HepG2 (cell line): ENCODE measurements around the gene ATF6. TPM values are rescaled to one million over a fixed set of nuclear protein-coding genes. Genes with fewer than 3 reads are reported as not detected.

ENCODE experiments used
- ATAC-seq: fragments of 200-7000 bp; cut with Tn5 transposase; 3 replicates; pipeline ENCODE4 v1.9.1; 2020; ENCODE audit warnings: mild to moderate bottlenecking, moderate library complexity
- BruUV-seq: library from RNA; stranded (reverse); fragments of 400-500 nt; replicated peaks from 2 replicates; lab custom pipeline; 2021; lab: Mats Ljungman, UMichigan
- CTCF ChIA-PET: fragments of 300-600 bp; formaldehyde crosslinking; extraction: SDS; loops from one replicate; lab custom pipeline; 2021; ENCODE audit warnings: low total read pairs, inconsistent platforms, low intra/inter-chr PET ratio; lab: Yijun Ruan, JAX
- POLR2A ChIA-PET: fragments of 350-600 bp; sonication (Branson Sonifier 250); formaldehyde crosslinking; loops from one replicate; lab custom pipeline; 2020; ENCODE audit warnings: antibody characterized with exemption, inconsistent platforms; lab: Yijun Ruan, JAX
- DNase-seq: peaks from one replicate; pipeline ENCODE4 v3.0.0-alpha.2; 2015; ENCODE audit warnings: low spot score
- FAIRE-seq: peaks from 3 replicates; lab custom pipeline; 2011; peaks lifted over from hg19 to GRCh38; lab: Jason Lieb, UNC
- H2AFZ ChIP-seq: one replicate; pipeline ENCODE4 v1.6.1; 2011; ENCODE audit warnings: low read length, inconsistent platforms
- H3K27ac ChIP-seq: fragments of 300-600 bp; 3 replicates; pipeline ENCODE4 v1.8.0; 2011; ENCODE audit warnings: mixed run types, mild to moderate bottlenecking, mixed read lengths, low read length, inconsistent platforms; ENCODE audit not compliant: insufficient read depth; ENCODE audit errors: extremely low read length
- H3K27me3 ChIP-seq, 2 experiments: fragments of 200-600 bp in 1 of 2; 2 replicates in 1 of 2; 3 replicates in 1 of 2; pipeline versions ENCODE4 v1.6.0 to v1.8.0; 2011; ENCODE audit warnings: low read length in 2 of 2, mild to moderate bottlenecking in 2 of 2, moderate library complexity in 2 of 2, inconsistent platforms in 1 of 2; ENCODE audit not compliant: insufficient read depth in 2 of 2, control insufficient read depth in 1 of 2
- H3K36me3 ChIP-seq, 2 experiments: fragments of 200-600 bp in 1 of 2; replicated peaks in 1 of 2; 2 replicates in 1 of 2; 3 replicates in 1 of 2; pipeline versions ENCODE4 v1.5.1 to v1.8.0; 2011; ENCODE audit warnings: low read length in 2 of 2, inconsistent platforms in 1 of 2; ENCODE audit not compliant: insufficient read depth in 2 of 2, control insufficient read depth in 1 of 2
- H3K4me1 ChIP-seq: 2 replicates; pipeline ENCODE4 v1.5.1; 2012; ENCODE audit warnings: low read length, inconsistent platforms; ENCODE audit not compliant: insufficient read depth
- H3K4me2 ChIP-seq: 2 replicates; pipeline ENCODE4 v1.6.0; 2011; ENCODE audit warnings: low read depth, low read length, inconsistent platforms
- H3K4me3 ChIP-seq, 3 experiments: fragments of 200-600 bp in 1 of 3; sonication (generic), shearing (Covaris generic) in 1 of 3; replicated peaks in 1 of 3; 2 replicates each; pipeline ENCODE4 v1.5.1; 2011 to 2016; ENCODE audit warnings: low read length in 3 of 3, inconsistent platforms in 2 of 3, low read depth in 2 of 3, mild to moderate bottlenecking in 2 of 3, control low read depth in 1 of 3, mixed read lengths in 1 of 3; ENCODE audit not compliant: insufficient read depth in 1 of 3
- H3K79me2 ChIP-seq: one replicate; pipeline ENCODE4 v1.6.1; 2011; ENCODE audit warnings: low read length, inconsistent platforms; ENCODE audit not compliant: insufficient read depth
- H3K9ac ChIP-seq: 2 replicates; pipeline ENCODE4 v1.6.0; 2011; ENCODE audit warnings: mild to moderate bottlenecking, low read depth, low read length, inconsistent platforms; ENCODE audit not compliant: insufficient read depth
- H3K9me3 ChIP-seq: 2 replicates; pipeline ENCODE4 v1.5.1; 2012; ENCODE audit warnings: mild to moderate bottlenecking, low read length
- H4K20me1 ChIP-seq: 2 replicates; pipeline ENCODE4 v1.6.0; 2011; ENCODE audit warnings: inconsistent platforms, mild to moderate bottlenecking, low read length, moderate library complexity; ENCODE audit not compliant: insufficient read depth
- MEIS1 ChIP-seq: sonication (generic); formaldehyde crosslinking; IDR thresholded peaks from 2 replicates; pipeline ENCODE4 v1.9.0; 2021; ENCODE audit warnings: mild to moderate bottlenecking, missing genetic modification reagents, moderate library complexity, borderline replicate concordance
- MXI1 ChIP-seq: IDR thresholded peaks from 3 replicates; pipeline ENCODE4 v1.6.1; 2012; ENCODE audit warnings: low read depth, low read length, inconsistent platforms, borderline replicate concordance
- NR3C1 ChIP-seq: sonication (generic); formaldehyde crosslinking; IDR thresholded peaks from 2 replicates; pipeline ENCODE4 v1.4.0; 2020; ENCODE audit warnings: missing genetic modification reagents
- POLR2AphosphoS2 ChIP-seq: IDR thresholded peaks from 2 replicates; pipeline ENCODE4 v1.6.1; 2011; ENCODE audit warnings: low read depth, low read length, improper control_type of control experiment
- PRPF4 ChIP-seq: fragments of 200-400 bp; formaldehyde crosslinking; IDR thresholded peaks from 2 replicates; pipeline ENCODE4 v1.6.1; 2016; ENCODE audit warnings: low read length, low read depth; ENCODE audit not compliant: poor library complexity, severe bottlenecking
- RFXAP ChIP-seq: sonication (generic); formaldehyde crosslinking; IDR thresholded peaks from 2 replicates; pipeline ENCODE4 v1.4.0; 2020; ENCODE audit warnings: missing genetic modification reagents, borderline replicate concordance
- RORA ChIP-seq: sonication (generic); formaldehyde crosslinking; IDR thresholded peaks from 2 replicates; pipeline ENCODE4 v1.5.0; 2020; ENCODE audit warnings: mild to moderate bottlenecking, missing genetic modification reagents, moderate library complexity
- SMYD3 ChIP-seq: sonication (generic); formaldehyde crosslinking; IDR thresholded peaks from 2 replicates; pipeline ENCODE4 v1.8.1; 2023; ENCODE audit warnings: mild to moderate bottlenecking, missing genetic modification reagents
- TBP ChIP-seq: sonication (generic); formaldehyde crosslinking; IDR thresholded peaks from 2 replicates; pipeline ENCODE4 v1.5.0; 2020; ENCODE audit warnings: missing genetic modification reagents
- ZBTB20 ChIP-seq: sonication (generic); formaldehyde crosslinking; IDR thresholded peaks from 2 replicates; pipeline ENCODE4 v1.8.1; 2023; ENCODE audit warnings: missing genetic modification reagents, low read depth, mild to moderate bottlenecking, borderline replicate concordance
- ZBTB7B ChIP-seq: sonication (generic); formaldehyde crosslinking; IDR thresholded peaks from 2 replicates; pipeline ENCODE4 v1.4.0; 2020; ENCODE audit warnings: missing genetic modification reagents
- ZNF143 ChIP-seq: sonication (generic); formaldehyde crosslinking; IDR thresholded peaks from 2 replicates; pipeline ENCODE4 v1.4.0; 2020; ENCODE audit warnings: missing genetic modification reagents
- ZNF234 ChIP-seq: sonication (generic); formaldehyde crosslinking; conservative IDR thresholded peaks from 2 replicates; pipeline ENCODE4 v1.5.1; 2020; ENCODE audit warnings: mild to moderate bottlenecking, missing genetic modification reagents
- ZNF564 ChIP-seq: sonication (generic); formaldehyde crosslinking; IDR thresholded peaks from 2 replicates; pipeline ENCODE4 v1.8.1; 2023; ENCODE audit warnings: mild to moderate bottlenecking, missing genetic modification reagents
- ZZZ3 ChIP-seq: sonication (generic); formaldehyde crosslinking; IDR thresholded peaks from 2 replicates; pipeline ENCODE4 v1.4.0; 2020; ENCODE audit warnings: missing genetic modification reagents, mild to moderate bottlenecking, borderline replicate concordance
- WGBS: methylation state at CpG from one replicate; pipeline ENCODE4 v1.1.6; 2017; ENCODE audit warnings: low lambda C conversion rate; 5-methylcytosine and 5-hydroxymethylcytosine counted together
- in situ Hi-C: cut with HindIII; loops from 2 replicates; pipeline ENCODE4 v1.10.0; 2017; ENCODE audit warnings: low pct_unique_long_range_greater_than_20kb; ENCODE audit not compliant: extremely low pct_ligation_motif_present
- intact Hi-C: fragments of 100-400 bp; cut with micrococcal nuclease; formaldehyde crosslinking; loops from one replicate; pipeline ENCODE4 v1.10.0; 2022; ENCODE audit not compliant: unreplicated experiment
- polyA plus RNA-seq, 8 experiments: library from polyadenylated mRNA; depleted of rRNA in 3 of 8; stranded (reverse) in 7 of 8; unstranded in 1 of 8; fragments of >200 nt; fragmentation: Illumina TruSeq in 4 of 8; extraction: Trizol in 4 of 8; gene quantifications; 2 replicates each; pipeline versions ENCODE4 v1.2.1 to v1.2.3, GENCODE V29; 2011 to 2016; ENCODE audit warnings: low read depth in 4 of 8, missing spikeins in 1 of 8, mixed read lengths in 1 of 8; ENCODE audit not compliant: insufficient read depth in 1 of 8
- total RNA-seq, 5 experiments: library from RNA; depleted of rRNA; stranded (reverse); fragments of >200 nt; fragmentation: Illumina TruSeq; extraction: Trizol; gene quantifications; 2 replicates each; pipeline ENCODE4 v1.2.3, GENCODE V29; 2016; ENCODE audit warnings: low read depth in 1 of 5
- TF ChIP-seq, protein P1 (sequence below): sonication (generic); formaldehyde crosslinking; IDR thresholded peaks from 2 replicates; pipeline ENCODE4 v1.5.0; 2020; ENCODE audit warnings: missing genetic modification reagents
- TF ChIP-seq, protein P2 (sequence below): fragments of 450-650 bp; IDR thresholded peaks from 2 replicates; pipeline ENCODE4 v1.6.1; 2017; ENCODE audit warnings: mild to moderate bottlenecking
- TF ChIP-seq, protein P3 (sequence below): sonication (generic); formaldehyde crosslinking; IDR thresholded peaks from 2 replicates; pipeline ENCODE4 v1.4.0; 2020; ENCODE audit warnings: missing genetic modification reagents, borderline replicate concordance

The ATF6 gene
- total and polyA plus RNA-seq, 2 of the 13 experiments (the other 11 are each of a cell fraction or from before 2014, with no cell fraction given), result 13.2 to 14.5 TPM

DNA sequence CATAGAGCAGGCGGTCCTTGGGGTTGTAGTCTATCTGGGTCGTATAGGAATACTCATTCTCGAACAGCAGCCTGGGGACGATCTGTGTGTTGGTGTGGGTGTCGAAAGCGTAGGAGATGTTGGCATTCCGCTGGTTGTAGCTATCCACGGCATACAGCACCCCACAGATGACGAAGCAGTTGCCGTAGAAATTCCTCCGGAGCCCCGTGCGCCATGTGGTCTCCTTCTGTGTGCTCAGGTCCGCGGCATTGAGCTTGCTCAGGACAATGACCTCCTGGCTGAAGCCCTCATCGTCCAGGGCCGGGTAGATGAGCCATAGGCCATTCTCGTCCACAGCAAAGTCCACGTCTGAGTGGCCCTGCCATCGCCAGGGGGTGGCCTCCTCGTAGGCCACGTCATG lies 217.6 kb downstream of the ATF6 start:
- Histone ChIP-seq H3K4me1 (no peaks in the 10 kb centered on the region), H3K9ac (no peak overlapping the region), H3K9me3 (no peaks in the 10 kb centered on the region), H3K4me3 (no peak overlapping the region), H3K4me2 (no peak overlapping the region), H3K79me2 (no peaks in the 10 kb centered on the region), H3K27ac (no peak overlapping the region), H2AFZ (no peak overlapping the region), H4K20me1 (no peaks in the 10 kb centered on the region), H3K36me3 (no peaks in the 10 kb centered on the region), H3K27me3 (peaks cover 0 to 35% of the 10 kb centered on the region in 2 experiments; a peak in 4 of 5 replicates)
- in situ Hi-C loops, result no loop called here
- WGBS, result 54% methylated on average over 9 of the region's 22 CpGs
- ATAC-seq, result peak; percentile 46; the same call in 2 of the 3 replicates
- intact Hi-C loops, result no loop called here
- BruUV-seq, result no TSS peak
- POLR2A ChIA-PET, result no interaction called here
- TF ChIP-seq ZNF564 (CRISPR knock-in tag) (no peak), ZNF234 (CRISPR knock-in tag) (no peak), POLR2AphosphoS2 (no peak), PRPF4 (no peak), SMYD3 (no peak), NR3C1 (CRISPR knock-in tag) (no peak), MXI1 (no peak), ZBTB20 (CRISPR knock-in tag) (no peak), ZBTB7B (CRISPR knock-in tag) (no peak), RFXAP (CRISPR knock-in tag) (no peak), ZZZ3 (no peak), MEIS1 (CRISPR knock-in tag) (no peak), ZNF143 (no peak), RORA (CRISPR knock-in tag) (no peak), TBP (CRISPR knock-in tag) (no peak)
- TF ChIP-seq, protein P1, sequence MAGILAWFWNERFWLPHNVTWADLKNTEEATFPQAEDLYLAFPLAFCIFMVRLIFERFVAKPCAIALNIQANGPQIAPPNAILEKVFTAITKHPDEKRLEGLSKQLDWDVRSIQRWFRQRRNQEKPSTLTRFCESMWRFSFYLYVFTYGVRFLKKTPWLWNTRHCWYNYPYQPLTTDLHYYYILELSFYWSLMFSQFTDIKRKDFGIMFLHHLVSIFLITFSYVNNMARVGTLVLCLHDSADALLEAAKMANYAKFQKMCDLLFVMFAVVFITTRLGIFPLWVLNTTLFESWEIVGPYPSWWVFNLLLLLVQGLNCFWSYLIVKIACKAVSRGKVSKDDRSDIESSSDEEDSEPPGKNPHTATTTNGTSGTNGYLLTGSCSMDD, result no peak
- TF ChIP-seq, protein P2, sequence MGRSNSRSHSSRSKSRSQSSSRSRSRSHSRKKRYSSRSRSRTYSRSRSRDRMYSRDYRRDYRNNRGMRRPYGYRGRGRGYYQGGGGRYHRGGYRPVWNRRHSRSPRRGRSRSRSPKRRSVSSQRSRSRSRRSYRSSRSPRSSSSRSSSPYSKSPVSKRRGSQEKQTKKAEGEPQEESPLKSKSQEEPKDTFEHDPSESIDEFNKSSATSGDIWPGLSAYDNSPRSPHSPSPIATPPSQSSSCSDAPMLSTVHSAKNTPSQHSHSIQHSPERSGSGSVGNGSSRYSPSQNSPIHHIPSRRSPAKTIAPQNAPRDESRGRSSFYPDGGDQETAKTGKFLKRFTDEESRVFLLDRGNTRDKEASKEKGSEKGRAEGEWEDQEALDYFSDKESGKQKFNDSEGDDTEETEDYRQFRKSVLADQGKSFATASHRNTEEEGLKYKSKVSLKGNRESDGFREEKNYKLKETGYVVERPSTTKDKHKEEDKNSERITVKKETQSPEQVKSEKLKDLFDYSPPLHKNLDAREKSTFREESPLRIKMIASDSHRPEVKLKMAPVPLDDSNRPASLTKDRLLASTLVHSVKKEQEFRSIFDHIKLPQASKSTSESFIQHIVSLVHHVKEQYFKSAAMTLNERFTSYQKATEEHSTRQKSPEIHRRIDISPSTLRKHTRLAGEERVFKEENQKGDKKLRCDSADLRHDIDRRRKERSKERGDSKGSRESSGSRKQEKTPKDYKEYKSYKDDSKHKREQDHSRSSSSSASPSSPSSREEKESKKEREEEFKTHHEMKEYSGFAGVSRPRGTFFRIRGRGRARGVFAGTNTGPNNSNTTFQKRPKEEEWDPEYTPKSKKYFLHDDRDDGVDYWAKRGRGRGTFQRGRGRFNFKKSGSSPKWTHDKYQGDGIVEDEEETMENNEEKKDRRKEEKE, result no peak
- TF ChIP-seq, protein P3, sequence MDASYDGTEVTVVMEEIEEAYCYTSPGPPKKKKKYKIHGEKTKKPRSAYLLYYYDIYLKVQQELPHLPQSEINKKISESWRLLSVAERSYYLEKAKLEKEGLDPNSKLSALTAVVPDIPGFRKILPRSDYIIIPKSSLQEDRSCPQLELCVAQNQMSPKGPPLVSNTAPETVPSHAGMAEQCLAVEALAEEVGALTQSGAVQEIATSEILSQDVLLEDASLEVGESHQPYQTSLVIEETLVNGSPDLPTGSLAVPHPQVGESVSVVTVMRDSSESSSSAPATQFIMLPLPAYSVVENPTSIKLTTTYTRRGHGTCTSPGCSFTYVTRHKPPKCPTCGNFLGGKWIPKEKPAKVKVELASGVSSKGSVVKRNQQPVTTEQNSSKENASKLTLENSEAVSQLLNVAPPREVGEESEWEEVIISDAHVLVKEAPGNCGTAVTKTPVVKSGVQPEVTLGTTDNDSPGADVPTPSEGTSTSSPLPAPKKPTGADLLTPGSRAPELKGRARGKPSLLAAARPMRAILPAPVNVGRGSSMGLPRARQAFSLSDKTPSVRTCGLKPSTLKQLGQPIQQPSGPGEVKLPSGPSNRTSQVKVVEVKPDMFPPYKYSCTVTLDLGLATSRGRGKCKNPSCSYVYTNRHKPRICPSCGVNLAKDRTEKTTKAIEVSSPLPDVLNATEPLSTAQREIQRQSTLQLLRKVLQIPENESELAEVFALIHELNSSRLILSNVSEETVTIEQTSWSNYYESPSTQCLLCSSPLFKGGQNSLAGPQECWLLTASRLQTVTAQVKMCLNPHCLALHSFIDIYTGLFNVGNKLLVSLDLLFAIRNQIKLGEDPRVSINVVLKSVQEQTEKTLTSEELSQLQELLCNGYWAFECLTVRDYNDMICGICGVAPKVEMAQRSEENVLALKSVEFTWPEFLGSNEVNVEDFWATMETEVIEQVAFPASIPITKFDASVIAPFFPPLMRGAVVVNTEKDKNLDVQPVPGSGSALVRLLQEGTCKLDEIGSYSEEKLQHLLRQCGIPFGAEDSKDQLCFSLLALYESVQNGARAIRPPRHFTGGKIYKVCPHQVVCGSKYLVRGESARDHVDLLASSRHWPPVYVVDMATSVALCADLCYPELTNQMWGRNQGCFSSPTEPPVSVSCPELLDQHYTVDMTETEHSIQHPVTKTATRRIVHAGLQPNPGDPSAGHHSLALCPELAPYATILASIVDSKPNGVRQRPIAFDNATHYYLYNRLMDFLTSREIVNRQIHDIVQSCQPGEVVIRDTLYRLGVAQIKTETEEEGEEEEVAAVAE (CRISPR knock-in tag), result no peak
- CTCF ChIA-PET, result no interaction called here
- no peak for FAIRE-seq
- no peak for DNase-seq
